DND-41 (cell line): ENCODE data around the gene HS3ST1.

Experiments used
- CTCF ChIP-seq: IDR thresholded peaks from 2 replicates; pipeline ENCODE4 v1.5.1; 2012; ENCODE audit warnings: borderline replicate concordance, low read length, moderate library complexity, mild to moderate bottlenecking; ENCODE audit not compliant: poor library complexity, severe bottlenecking; ENCODE audit errors: extremely low read depth
- EZH2 ChIP-seq: IDR thresholded peaks from 3 replicates; pipeline ENCODE4 v1.6.1; 2012; ENCODE audit warnings: borderline replicate concordance, low read depth, mild to moderate bottlenecking, moderate library complexity, low read length, inconsistent platforms; ENCODE audit not compliant: severe bottlenecking

- TF ChIP-seq EZH2 = no peak
- TF ChIP-seq CTCF = no peak
Observed at GRCh38 chr4:11355226-11355625, 73.5 kb downstream of the HS3ST1 start.
